Colonic mucosa (tissue), 4 donors: ENCODE data around the gene C12orf60. TPM values are rescaled to one million over a fixed set of nuclear protein-coding genes. Genes with fewer than 3 reads are reported as not detected.

ENCODE experiments used
- DNase-seq: peaks from one replicate; pipeline ENCODE4 v3.0.0-alpha.2; 2020
- H3K27ac ChIP-seq: fragments of 200-600 bp; one replicate; pipeline ENCODE4 v1.8.0; 2021
- H3K27me3 ChIP-seq: fragments of 200-600 bp; one replicate; pipeline ENCODE4 v1.8.0; 2021
- H3K36me3 ChIP-seq: fragments of 200-600 bp; one replicate; pipeline ENCODE4 v1.8.0; 2021
- H3K4me1 ChIP-seq: fragments of 200-600 bp; one replicate; pipeline ENCODE4 v1.8.0; 2021; ENCODE audit warnings: mild to moderate bottlenecking
- H3K4me3 ChIP-seq: fragments of 200-600 bp; one replicate; pipeline ENCODE4 v1.8.0; 2021
- H3K9ac ChIP-seq, 2 donors: one replicate each; pipeline ENCODE4 v1.7.0; 2013; ENCODE audit warnings: control low read depth in 2 of 2, low read depth in 2 of 2, low read length in 2 of 2
- H3K9me3 ChIP-seq: fragments of 200-600 bp; one replicate; pipeline ENCODE4 v1.8.0; 2021
- intact Hi-C: fragments of 100-400 bp; cut with DNase I; formaldehyde crosslinking; loops from one replicate; pipeline ENCODE4 v1.14.1; 2022
- total RNA-seq, 2 donors: library from RNA; stranded (reverse); fragmentation: NEBNext Ultra II Directional in 1 of 2; extraction: Animal tissue kit (Norgen Biotek cat#: 25700) in 1 of 2; gene quantifications; one replicate each; pipeline ENCODE4 v1.2.1, GENCODE V29; 2021
- TF ChIP-seq, protein P1 (sequence below): fragments of 200-600 bp; IDR thresholded peaks from one replicate; pipeline ENCODE4 v1.8.0; 2022; ENCODE audit warnings: antibody characterized with exemption, mild to moderate bottlenecking
- donor health status: healthy.
- donor health status: DM: no; HTN: no; CAD: no.
- donor health status: DM: no; HTN: no; CAD: no.

C12orf60 gene
- total RNA-seq, 2 donors from 2014 or later: 0.42 to 0.89 TPM

DNA sequence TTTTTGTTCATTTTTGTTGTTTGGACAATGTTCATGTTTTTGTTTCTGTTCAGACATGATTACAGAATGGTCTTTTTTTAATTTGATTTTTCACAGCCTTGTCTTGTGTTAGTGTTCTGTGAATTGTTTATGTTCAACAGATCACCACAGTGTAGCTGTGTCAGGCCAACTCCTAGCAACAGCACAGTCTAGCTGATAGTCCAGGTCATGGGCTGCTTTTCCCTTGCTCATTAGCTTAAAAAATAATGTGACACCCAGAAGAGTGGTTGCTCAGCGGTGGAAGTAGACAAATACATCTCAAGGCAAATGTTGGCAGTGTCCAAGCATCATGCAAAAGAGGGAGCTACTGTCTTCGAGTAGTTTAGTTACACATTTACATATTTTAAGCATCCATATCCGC is 22.6 kb upstream of the C12orf60 start:
- no peak for DNase-seq
- TF ChIP-seq, protein P1, sequence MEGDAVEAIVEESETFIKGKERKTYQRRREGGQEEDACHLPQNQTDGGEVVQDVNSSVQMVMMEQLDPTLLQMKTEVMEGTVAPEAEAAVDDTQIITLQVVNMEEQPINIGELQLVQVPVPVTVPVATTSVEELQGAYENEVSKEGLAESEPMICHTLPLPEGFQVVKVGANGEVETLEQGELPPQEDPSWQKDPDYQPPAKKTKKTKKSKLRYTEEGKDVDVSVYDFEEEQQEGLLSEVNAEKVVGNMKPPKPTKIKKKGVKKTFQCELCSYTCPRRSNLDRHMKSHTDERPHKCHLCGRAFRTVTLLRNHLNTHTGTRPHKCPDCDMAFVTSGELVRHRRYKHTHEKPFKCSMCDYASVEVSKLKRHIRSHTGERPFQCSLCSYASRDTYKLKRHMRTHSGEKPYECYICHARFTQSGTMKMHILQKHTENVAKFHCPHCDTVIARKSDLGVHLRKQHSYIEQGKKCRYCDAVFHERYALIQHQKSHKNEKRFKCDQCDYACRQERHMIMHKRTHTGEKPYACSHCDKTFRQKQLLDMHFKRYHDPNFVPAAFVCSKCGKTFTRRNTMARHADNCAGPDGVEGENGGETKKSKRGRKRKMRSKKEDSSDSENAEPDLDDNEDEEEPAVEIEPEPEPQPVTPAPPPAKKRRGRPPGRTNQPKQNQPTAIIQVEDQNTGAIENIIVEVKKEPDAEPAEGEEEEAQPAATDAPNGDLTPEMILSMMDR: no peak
- Histone ChIP-seq H3K9ac (no peak overlapping the region), H3K9me3 (no peaks in the 10 kb centered on the region), H3K4me1 (peaks cover 5% of the 10 kb centered on the region), H3K27me3 (no peaks in the 10 kb centered on the region), H3K4me3 (no peak overlapping the region), H3K36me3 (no peaks in the 10 kb centered on the region), H3K27ac (no peak overlapping the region)
- intact Hi-C loops: no loop called here

DNA sequence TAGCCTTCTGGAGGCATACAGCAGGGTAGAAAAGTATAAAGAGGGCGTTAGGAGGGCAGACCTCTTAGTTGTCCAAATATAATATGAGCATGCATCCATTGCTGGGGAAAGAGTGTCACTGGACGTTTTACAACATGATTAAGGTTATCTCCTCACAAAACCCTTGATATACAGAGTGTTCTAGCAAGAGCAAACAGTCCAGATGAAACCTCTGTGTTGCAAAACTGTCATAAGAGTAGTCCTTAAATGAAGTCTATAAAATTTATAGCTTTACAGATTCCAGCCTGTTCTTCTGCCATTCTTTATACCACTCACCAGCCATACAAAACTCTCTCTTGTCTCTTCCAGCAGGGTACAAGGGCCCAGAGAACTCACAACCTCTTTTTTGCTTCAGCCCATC is 21.9 kb upstream of the C12orf60 start:
- intact Hi-C loops: no loop called here
- H3K4me1 ChIP-seq: no peaks in the 10 kb centered on the region
- no peaks in the 10 kb centered on the region for H3K27me3 ChIP-seq
- H3K4me3 ChIP-seq: no peak overlapping the region
- H3K9ac ChIP-seq: no peak overlapping the region
- DNase-seq: no peak
- no peak overlapping the region for H3K27ac ChIP-seq
- no peaks in the 10 kb centered on the region for H3K9me3 ChIP-seq
- H3K36me3 ChIP-seq: no peaks in the 10 kb centered on the region
- TF ChIP-seq, protein P1: no peak

DNA sequence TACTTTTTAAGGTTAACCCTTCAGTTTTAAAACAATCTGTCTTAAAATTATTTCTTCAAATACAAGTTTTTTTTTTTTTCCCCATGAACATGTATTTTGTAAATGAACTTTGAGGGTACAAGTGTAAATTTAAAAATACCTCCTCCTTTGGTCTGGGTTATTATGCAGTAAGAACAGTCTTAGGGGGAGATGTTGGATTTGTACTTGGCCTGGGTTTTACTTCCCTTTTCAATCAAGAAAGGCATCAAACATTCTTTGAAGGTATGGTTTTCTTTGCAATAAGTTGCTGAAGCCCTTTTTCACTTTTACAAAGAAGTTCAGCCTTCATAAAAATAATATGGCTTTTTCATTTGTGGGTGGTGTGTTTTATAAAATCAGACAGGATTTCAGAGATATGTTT is 20.7 kb upstream of the C12orf60 start:
- Histone ChIP-seq H3K27ac (no peak overlapping the region), H3K9ac (no peak overlapping the region), H3K4me3 (no peak overlapping the region), H3K4me1 (no peaks in the 10 kb centered on the region), H3K27me3 (no peaks in the 10 kb centered on the region), H3K9me3 (no peaks in the 10 kb centered on the region), H3K36me3 (no peaks in the 10 kb centered on the region)
- TF ChIP-seq, protein P1: no peak
- intact Hi-C loops: no loop called here
- DNase-seq: no peak

DNA sequence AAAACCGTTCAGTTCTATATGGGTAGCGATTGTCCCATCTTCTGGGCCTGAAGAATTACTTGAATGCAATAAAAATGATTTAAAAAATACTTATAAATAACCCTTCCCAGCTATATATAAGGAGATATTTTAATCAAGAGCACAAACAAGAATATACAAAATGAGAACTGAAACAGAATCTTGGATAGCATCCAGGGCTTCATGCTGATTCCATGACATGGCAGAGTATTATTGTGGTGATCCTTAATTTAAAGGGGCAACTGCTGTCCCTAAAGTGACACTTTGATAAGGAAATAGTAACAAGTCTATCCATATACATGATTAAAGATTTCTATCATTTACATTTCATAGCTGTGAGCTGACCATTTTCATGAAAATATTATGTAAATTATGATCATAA is 19.0 kb upstream of the C12orf60 start:
- intact Hi-C loops: no loop called here
- Histone ChIP-seq H3K36me3 (peaks cover 15% of the 10 kb centered on the region), H3K27me3 (no peaks in the 10 kb centered on the region), H3K4me3 (no peak overlapping the region), H3K9ac (no peak overlapping the region), H3K27ac (no peak overlapping the region), H3K4me1 (no peaks in the 10 kb centered on the region), H3K9me3 (no peaks in the 10 kb centered on the region)
- TF ChIP-seq, protein P1: no peak
- DNase-seq: no peak

DNA sequence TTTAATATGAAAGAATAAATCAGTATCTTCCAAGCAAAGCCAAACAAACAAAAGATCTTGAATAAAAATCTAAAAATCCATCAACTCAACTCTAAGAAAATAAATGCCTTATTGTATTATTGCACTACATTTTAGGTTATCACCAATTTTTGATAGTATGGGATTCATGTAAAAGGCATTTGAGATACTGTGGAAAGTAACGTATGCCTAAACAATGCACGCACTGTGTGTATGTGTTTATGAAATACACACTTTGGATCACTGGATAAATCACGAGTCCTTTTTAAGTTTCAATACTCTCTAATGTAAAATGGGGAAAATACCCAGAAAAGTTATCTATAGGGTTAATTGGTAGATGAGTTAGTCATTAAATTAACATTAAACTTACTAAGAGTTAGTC is 17.9 kb upstream of the C12orf60 start:
- H3K9me3 ChIP-seq: no peaks in the 10 kb centered on the region
- DNase-seq: no peak
- intact Hi-C loops: no loop called here
- H3K4me1 ChIP-seq: no peaks in the 10 kb centered on the region
- peaks cover 26% of the 10 kb centered on the region for H3K36me3 ChIP-seq
- TF ChIP-seq, protein P1: no peak
- no peaks in the 10 kb centered on the region for H3K27me3 ChIP-seq
- H3K27ac ChIP-seq: no peak overlapping the region
- no peak overlapping the region for H3K4me3 ChIP-seq
- H3K9ac ChIP-seq: no peak overlapping the region

DNA sequence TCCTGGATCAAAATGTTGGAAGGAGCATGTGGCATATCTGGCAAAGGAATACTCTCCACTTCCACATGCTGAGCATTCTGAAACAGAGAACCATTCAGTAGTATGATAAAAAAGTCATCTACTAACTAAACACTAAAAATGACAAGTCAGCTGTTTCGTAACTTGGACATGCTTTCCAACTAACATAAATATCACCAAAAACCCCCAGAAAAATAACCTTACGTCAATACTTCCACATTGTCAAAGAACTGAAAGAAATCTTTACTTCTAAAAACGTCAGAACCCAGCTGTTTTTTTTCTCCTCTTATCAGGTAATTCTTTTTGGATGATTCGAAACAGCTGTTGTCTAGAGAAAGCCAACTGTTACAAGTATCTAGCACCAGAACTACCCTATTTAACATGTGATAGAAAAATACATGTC is 8.4 kb upstream of the C12orf60 start:
- Histone ChIP-seq H3K27me3 (no peaks in the 10 kb centered on the region), H3K27ac (no peak overlapping the region), H3K9me3 (no peaks in the 10 kb centered on the region), H3K4me1 (no peaks in the 10 kb centered on the region), H3K4me3 (no peak overlapping the region), H3K36me3 (peaks cover 24% of the 10 kb centered on the region), H3K9ac (no peak overlapping the region)
- no peak for DNase-seq
- TF ChIP-seq, protein P1: no peak
- intact Hi-C loops: no loop called here
